Astrocyte of the spinal cord (primary cell): ENCODE measurements around the gene PLEKHN1.
A peak's percentile ranks its signal among the peaks of the same experiment; 100 is the strongest.

ENCODE experiments used
- DNase-seq: peaks from one replicate; pipeline ENCODE4 v3.0.0; 2011; ENCODE audit warnings: low read depth, low spot score
- H3K4me3 ChIP-seq: 2 replicates; pipeline ENCODE4 v1.5.1; 2011; ENCODE audit warnings: low read depth, mild to moderate bottlenecking, low read length, moderate library complexity
- in situ Hi-C: cut with HindIII; loops from 2 replicates; pipeline ENCODE4 v1.10.0; 2017; ENCODE audit warnings: low sequenced_read_pairs
- TF ChIP-seq, protein P1 (sequence below): IDR thresholded peaks from 2 replicates; pipeline ENCODE4 v1.5.1; 2012; ENCODE audit warnings: low read depth, mild to moderate bottlenecking, low read length, inconsistent platforms

Gene PLEKHN1

DNA sequence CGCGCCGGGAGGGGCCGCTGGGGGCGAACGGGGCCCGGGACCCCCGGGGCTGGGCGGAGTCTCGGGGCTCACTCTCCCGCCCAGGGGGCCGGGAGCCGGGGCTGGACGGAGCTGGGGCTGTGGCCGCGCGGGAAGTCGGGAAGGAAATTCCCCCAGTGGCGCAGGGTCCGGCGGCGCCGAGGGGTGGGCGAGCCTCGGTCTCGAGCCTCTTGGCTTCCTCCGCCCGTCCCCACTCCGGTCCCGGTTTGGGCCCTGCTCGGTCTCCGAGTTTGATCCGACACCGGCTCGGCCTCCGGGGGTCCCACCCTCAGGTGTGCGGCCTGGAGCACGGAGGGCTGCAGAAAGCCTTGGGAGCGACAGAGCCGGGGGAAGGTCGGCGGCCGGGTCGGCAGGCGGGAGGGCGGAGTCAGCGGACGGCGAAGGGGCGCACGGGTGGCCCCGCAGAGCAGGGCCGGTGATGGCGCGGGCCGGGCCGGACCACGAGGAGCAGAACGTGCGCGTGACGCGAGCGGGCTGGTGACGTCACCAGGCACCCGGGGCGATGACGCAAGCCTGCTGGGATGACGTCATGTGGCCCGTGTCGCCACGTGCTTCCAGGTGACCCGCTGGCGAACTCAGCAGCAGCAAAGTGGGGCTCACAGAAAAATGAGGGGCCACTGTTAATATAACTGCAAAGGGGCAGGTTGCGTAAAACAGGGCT is 34.2 kb downstream of the PLEKHN1 start:
- in situ Hi-C loops: no loop called here
- peak; percentile 80 for DNase-seq
- TF ChIP-seq, protein P1, sequence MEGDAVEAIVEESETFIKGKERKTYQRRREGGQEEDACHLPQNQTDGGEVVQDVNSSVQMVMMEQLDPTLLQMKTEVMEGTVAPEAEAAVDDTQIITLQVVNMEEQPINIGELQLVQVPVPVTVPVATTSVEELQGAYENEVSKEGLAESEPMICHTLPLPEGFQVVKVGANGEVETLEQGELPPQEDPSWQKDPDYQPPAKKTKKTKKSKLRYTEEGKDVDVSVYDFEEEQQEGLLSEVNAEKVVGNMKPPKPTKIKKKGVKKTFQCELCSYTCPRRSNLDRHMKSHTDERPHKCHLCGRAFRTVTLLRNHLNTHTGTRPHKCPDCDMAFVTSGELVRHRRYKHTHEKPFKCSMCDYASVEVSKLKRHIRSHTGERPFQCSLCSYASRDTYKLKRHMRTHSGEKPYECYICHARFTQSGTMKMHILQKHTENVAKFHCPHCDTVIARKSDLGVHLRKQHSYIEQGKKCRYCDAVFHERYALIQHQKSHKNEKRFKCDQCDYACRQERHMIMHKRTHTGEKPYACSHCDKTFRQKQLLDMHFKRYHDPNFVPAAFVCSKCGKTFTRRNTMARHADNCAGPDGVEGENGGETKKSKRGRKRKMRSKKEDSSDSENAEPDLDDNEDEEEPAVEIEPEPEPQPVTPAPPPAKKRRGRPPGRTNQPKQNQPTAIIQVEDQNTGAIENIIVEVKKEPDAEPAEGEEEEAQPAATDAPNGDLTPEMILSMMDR: no peak
- H3K4me3 ChIP-seq: peak overlapping the region; percentile 51

DNA sequence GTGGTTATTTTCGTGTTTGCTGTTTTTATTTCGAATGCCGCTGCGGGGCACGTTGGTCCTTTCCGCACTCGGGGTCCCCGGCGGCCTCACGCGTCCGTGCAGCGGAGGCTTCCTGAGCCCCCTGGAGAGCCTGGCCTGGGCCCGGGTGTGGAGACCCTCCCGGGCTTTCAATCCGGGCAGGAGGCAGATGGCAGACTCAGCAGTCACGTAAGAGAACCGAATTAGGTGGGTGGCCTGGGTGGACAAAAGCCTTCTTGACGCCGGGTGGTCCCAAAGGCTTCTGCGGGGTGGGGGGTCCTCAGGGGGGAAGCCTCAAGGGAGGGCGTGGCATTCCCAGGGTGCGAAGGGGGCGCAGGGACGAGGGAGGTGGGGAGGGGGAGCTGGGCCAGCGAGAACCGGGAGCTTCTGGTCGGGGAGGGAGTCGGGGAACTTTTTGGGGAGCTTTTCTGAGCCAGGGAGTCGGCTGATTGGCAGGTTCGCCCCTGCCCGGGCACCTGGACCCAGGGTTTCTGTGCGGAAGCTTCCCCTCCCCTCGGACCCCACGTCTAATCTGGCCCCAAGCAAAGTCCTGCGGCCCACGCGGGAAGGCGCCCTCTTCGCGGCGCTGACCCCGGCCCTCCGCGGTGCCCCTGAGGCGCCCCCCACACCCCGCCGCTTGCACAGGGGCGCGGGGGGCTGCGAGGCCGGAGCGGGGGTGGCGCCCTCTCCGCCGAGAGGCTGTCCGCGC is 34.9 kb downstream of the PLEKHN1 start:
- H3K4me3 ChIP-seq: peak overlapping the region; percentile 32
- no peak for DNase-seq
- in situ Hi-C loops: no loop called here
- TF ChIP-seq, protein P1: no peak

DNA sequence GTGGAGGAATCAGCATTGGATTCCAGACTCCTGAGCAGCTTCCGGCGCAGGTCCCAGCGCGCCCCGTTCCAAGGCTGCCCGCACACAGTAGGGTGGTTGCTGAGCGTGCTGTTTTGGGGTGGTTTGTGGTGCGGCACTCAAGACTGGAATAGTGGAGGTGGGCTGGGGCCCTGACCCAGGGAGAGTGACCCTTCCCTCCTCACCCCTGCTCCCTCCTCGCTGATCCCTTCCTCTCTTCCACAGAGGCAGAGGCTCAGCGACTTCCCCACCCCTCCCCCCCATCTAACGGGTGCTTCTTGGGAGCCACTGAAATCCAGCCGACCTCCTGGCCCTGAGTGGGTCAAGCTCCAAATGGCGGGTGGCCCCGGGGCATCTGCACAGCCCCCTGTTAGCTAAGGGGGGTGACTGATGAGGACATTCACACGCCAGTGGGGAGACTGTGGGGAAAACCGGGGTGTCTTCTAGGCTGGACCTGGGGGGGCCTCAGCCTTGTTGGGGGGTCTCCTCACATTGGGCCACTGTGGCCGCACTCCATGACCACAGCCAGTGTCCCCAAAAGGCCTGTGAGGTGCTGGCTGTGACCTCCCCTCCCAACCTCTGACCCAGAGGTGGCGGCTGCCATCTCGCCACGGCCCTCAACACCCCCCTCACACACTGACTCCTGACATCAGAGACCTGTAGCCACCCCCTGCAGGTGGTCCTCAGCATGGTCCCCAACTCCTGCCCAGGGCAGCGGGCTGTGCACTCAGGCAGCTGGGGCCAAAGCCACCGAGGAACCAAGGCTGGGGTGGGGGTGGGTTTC is 37.5 kb downstream of the PLEKHN1 start:
- DNase-seq: no peak
- in situ Hi-C loops: no loop called here
- TF ChIP-seq, protein P1: no peak
- no peak overlapping the region for H3K4me3 ChIP-seq

DNA sequence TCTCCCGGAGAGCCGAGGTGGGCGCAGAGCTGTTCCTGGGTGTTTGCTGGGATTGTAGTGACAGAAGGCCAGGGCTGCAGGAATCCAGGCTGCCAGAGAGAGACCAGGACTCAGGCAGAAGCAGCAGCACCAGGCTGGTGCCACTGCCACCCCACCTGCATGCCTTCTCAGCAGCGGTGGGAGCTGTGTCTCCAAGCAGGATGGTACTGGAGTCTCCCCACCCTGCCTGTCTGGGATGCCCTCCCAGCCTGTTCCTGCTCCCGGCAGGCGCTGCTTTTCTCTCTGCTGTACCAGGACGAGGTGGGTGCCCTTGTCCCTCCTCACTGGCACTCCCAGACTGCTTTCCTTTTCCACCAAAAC is 38.1 kb downstream of the PLEKHN1 start:
- TF ChIP-seq, protein P1: no peak
- H3K4me3 ChIP-seq: no peak overlapping the region
- in situ Hi-C loops: no loop called here
- no peak for DNase-seq

DNA sequence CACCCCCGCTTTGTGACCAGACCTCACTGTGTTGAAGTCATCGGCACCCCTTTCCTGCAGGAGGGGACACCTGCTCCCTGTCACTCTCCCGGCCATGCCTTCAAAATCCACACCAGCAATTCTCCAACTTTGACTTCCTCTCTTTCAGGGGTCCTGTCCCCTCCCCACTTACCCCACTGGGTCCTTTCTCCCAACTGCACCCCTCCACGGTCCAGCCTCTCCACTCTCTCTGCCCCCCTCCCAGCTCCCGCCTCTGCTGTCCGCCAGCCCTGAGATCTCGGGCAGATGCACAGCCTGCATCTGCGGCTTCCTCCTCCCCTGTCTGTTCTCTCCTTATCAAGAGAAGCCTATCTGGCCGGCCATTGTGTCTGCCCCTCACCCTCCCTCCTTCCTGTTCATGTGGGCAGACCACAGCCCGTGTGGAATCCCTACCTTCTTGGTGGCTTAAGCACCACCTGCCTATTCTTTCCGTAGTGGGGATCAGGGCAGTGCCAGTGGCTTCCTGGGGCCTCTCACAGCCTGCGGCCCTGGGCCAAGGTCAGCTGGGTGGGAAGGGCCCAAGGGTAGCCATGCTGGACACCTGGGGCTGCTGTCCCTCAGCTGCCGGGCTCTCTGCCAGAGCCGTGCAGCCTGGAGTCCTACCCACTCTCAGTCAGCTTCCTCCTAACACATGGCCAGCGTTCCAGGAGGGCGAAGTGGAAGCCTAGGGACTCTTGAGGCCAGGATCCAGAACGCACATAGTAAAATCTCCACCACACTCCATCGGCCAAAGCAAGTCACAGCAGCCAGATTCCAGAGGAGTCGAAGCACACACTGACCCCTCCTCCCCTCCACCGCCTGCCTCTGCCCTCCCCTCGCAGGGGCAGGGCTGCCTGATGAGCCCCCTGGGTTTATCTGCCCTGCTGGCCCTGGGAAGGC is 38.8 kb downstream of the PLEKHN1 start:
- DNase-seq: peak; percentile 35
- in situ Hi-C loops: no loop called here
- H3K4me3 ChIP-seq: no peak overlapping the region
- TF ChIP-seq, protein P1: no peak
